Measurements from ENCODE around the gene TTBK2.

GRCh38 chr15:42730536-42730935 is 190.0 kb downstream of the TTBK2 start:
- TF ChIP-seq, protein P1, sequence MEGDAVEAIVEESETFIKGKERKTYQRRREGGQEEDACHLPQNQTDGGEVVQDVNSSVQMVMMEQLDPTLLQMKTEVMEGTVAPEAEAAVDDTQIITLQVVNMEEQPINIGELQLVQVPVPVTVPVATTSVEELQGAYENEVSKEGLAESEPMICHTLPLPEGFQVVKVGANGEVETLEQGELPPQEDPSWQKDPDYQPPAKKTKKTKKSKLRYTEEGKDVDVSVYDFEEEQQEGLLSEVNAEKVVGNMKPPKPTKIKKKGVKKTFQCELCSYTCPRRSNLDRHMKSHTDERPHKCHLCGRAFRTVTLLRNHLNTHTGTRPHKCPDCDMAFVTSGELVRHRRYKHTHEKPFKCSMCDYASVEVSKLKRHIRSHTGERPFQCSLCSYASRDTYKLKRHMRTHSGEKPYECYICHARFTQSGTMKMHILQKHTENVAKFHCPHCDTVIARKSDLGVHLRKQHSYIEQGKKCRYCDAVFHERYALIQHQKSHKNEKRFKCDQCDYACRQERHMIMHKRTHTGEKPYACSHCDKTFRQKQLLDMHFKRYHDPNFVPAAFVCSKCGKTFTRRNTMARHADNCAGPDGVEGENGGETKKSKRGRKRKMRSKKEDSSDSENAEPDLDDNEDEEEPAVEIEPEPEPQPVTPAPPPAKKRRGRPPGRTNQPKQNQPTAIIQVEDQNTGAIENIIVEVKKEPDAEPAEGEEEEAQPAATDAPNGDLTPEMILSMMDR (conservative IDR thresholded peaks at IDR 0.05; ENCODE audit: low read length), result no peak
- TF ChIP-seq EZH2phosphoT487 (IDR thresholded peaks at IDR 0.05; ENCODE audit: borderline replicate concordance, low read depth, low read length), result no peak

All from OCI-LY7 (cell line).